GM23338 (cell line): ENCODE measurements around the gene SIRPD. TPM values are rescaled to one million over a fixed set of nuclear protein-coding genes. Genes with fewer than 3 reads are reported as not detected.

ENCODE experiments used
- ATAC-seq: fragments of 200-7000 bp; cut with Tn5 transposase; 3 replicates; pipeline ENCODE4 v1.9.1; 2020
- DNase-seq: peaks from one replicate; pipeline ENCODE4 v3.0.0-alpha.2; 2015; ENCODE audit warnings: low spot score
- H2AFZ ChIP-seq: fragments of 200-600 bp; sonication (generic); 2 replicates; pipeline ENCODE4 v1.8.0; 2016; ENCODE audit warnings: antibody characterized with exemption, mild to moderate bottlenecking, moderate library complexity
- H3F3A ChIP-seq: fragments of 200-600 bp; sonication (generic); replicated peaks from 2 replicates; pipeline ENCODE4 v1.8.0; 2017; ENCODE audit warnings: antibody characterized with exemption, mixed run types, low read depth
- H3K27ac ChIP-seq: fragments of 200-600 bp; sonication (generic); 2 replicates; pipeline ENCODE4 v1.6.1; 2016; ENCODE audit warnings: low read depth
- H3K27me3 ChIP-seq: fragments of 200-600 bp; sonication (generic); 2 replicates; pipeline ENCODE4 v1.8.0; 2016; ENCODE audit warnings: mild to moderate bottlenecking, mixed run types, moderate library complexity; ENCODE audit not compliant: insufficient read depth
- H3K36me3 ChIP-seq: fragments of 200-600 bp; sonication (generic); 2 replicates; pipeline ENCODE4 v1.8.0; 2016; ENCODE audit warnings: mild to moderate bottlenecking; ENCODE audit not compliant: insufficient read depth
- H3K4me1 ChIP-seq: fragments of 200-600 bp; sonication (generic); 2 replicates; pipeline ENCODE4 v1.8.0; 2016; ENCODE audit warnings: mild to moderate bottlenecking, moderate library complexity; ENCODE audit not compliant: insufficient read depth
- H3K4me2 ChIP-seq: fragments of 200-600 bp; sonication (generic); 2 replicates; pipeline ENCODE4 v1.7.1; 2017; ENCODE audit warnings: mixed run types
- H3K4me3 ChIP-seq: fragments of 200-600 bp; sonication (generic); 2 replicates; pipeline ENCODE4 v1.6.1; 2016; ENCODE audit warnings: mixed run types
- H3K79me2 ChIP-seq: fragments of 200-600 bp; sonication (generic); replicated peaks from 2 replicates; pipeline ENCODE4 v1.8.0; 2017; ENCODE audit warnings: mild to moderate bottlenecking; ENCODE audit not compliant: insufficient read depth
- H3K9me2 ChIP-seq: fragments of 200-600 bp; sonication (generic); 2 replicates; pipeline ENCODE4 v1.8.0; 2017; ENCODE audit not compliant: insufficient read depth
- H4K20me1 ChIP-seq: fragments of 200-600 bp; sonication (generic); replicated peaks from 2 replicates; pipeline ENCODE4 v1.8.0; 2017; ENCODE audit warnings: mild to moderate bottlenecking; ENCODE audit not compliant: insufficient read depth
- H3K27ac Mint-ChIP-seq: 2 replicates; pipeline ENCODE4 v1.8.0; 2020; ENCODE audit warnings: inconsistent platforms, mild to moderate bottlenecking, moderate library complexity, mixed read lengths
- H3K27me3 Mint-ChIP-seq: 3 replicates; pipeline ENCODE4 v1.8.0; 2022; ENCODE audit warnings: low read depth, mild to moderate bottlenecking, moderate library complexity, mixed read lengths, inconsistent platforms; ENCODE audit not compliant: insufficient read depth, poor library complexity
- H3K36me3 Mint-ChIP-seq: 3 replicates; pipeline ENCODE4 v1.8.0; 2021; ENCODE audit warnings: low read depth, mild to moderate bottlenecking, inconsistent platforms, moderate library complexity, mixed read lengths
- H3K4me1 Mint-ChIP-seq: 3 replicates; pipeline ENCODE4 v1.8.0; 2020; ENCODE audit warnings: mild to moderate bottlenecking, inconsistent platforms, mixed read lengths
- H3K4me3 Mint-ChIP-seq: 3 replicates; pipeline ENCODE4 v1.8.0; 2021; ENCODE audit warnings: moderate library complexity, mild to moderate bottlenecking, inconsistent platforms, mixed read lengths
- H3K9me3 Mint-ChIP-seq: 3 replicates; pipeline ENCODE4 v1.8.0; 2020; ENCODE audit warnings: moderate library complexity, mild to moderate bottlenecking, inconsistent platforms, mixed read lengths
- CREB1 ChIP-seq: fragments of 250-450 bp; sonication (Bioruptor Pico); IDR thresholded peaks from 2 replicates; pipeline ENCODE4 v1.5.0; 2020; ENCODE audit warnings: low read depth, mild to moderate bottlenecking, moderate library complexity
- EZH2 ChIP-seq: fragments of 200-600 bp; sonication (generic); IDR thresholded peaks from one replicate; pipeline ENCODE4 v1.8.0; 2017; ENCODE audit warnings: antibody characterized with exemption, mild to moderate bottlenecking, low read depth; ENCODE audit not compliant: unreplicated experiment
- EZH2phosphoT487 ChIP-seq: fragments of 200-600 bp; sonication (generic); IDR thresholded peaks from one replicate; pipeline ENCODE4 v1.8.1; 2018; ENCODE audit warnings: antibody characterized with exemption; ENCODE audit not compliant: unreplicated experiment
- JUNB ChIP-seq: IDR thresholded peaks from one replicate; pipeline ENCODE4 v1.6.1; 2016; ENCODE audit warnings: antibody characterized with exemption; ENCODE audit not compliant: unreplicated experiment
- POLR2AphosphoS5 ChIP-seq: IDR thresholded peaks from 2 replicates; pipeline ENCODE4 v1.6.1; 2016; ENCODE audit warnings: antibody characterized with exemption, low read depth
- STAT1 ChIP-seq: IDR thresholded peaks from one replicate; pipeline ENCODE4 v1.6.1; 2016; ENCODE audit warnings: antibody characterized with exemption; ENCODE audit not compliant: unreplicated experiment
- ZNF114 ChIP-seq: fragments of 250-450 bp; sonication (Bioruptor Pico); IDR thresholded peaks from 2 replicates; pipeline ENCODE4 v1.5.0; 2020; ENCODE audit warnings: mild to moderate bottlenecking, moderate library complexity
- ZNF331 ChIP-seq: fragments of 250-450 bp; sonication (Bioruptor Pico); IDR thresholded peaks from 2 replicates; pipeline ENCODE4 v1.5.0; 2020; ENCODE audit warnings: low read depth, mild to moderate bottlenecking, moderate library complexity
- polyA plus RNA-seq: library from polyadenylated mRNA; unstranded; fragments of >200 nt; fragmentation: Nextera tagmentation; extraction: Ambion mirVana; gene quantifications from 2 replicates; pipeline ENCODE4 v1.2.1, GENCODE V29; 2016
- total RNA-seq: library from RNA; depleted of rRNA; stranded (reverse); fragments of >200 nt; shearing (Covaris generic); gene quantifications from 2 replicates; pipeline ENCODE4 v1.2.3, GENCODE V29; 2014
- TF ChIP-seq, protein P1 (sequence below), 2 experiments: fragments of 200-600 bp in 1 of 2; sonication (generic) in 1 of 2; conservative IDR thresholded peaks; 2 replicates each; pipeline versions ENCODE4 v1.5.1 to v1.6.1; 2016 to 2017; ENCODE audit warnings: antibody characterized with exemption in 2 of 2, low read depth in 2 of 2, mild to moderate bottlenecking in 2 of 2, moderate library complexity in 1 of 2
- TF ChIP-seq, protein P2 (sequence below): fragments of 250-450 bp; sonication (Bioruptor Pico); IDR thresholded peaks from 2 replicates; pipeline ENCODE4 v1.5.0; 2020; ENCODE audit warnings: mild to moderate bottlenecking, moderate library complexity

The SIRPD gene
- total and polyA plus RNA-seq, 2 experiments from 2014 or later, result not detected

DNA sequence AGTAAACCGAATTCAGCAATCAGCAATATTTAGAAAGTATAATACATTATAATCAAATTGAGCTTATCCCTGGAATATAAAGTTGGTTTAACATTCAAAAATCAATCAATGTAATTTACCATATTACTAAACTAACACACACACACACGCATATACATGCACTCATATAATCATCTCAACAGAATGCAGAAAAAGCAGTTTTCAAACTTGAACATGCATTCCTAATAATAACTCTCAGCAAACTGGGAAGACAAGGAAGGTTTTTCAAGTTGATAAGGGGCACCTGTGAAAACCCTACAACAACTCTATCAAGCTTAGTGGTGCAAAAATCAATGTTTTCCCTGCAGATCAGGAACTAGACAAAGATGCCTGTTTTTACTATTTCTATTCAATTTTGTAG is 70.9 kb downstream of the SIRPD start (continued):
- TF ChIP-seq ZNF114, result no peak
- TF ChIP-seq ZNF331, result no peak
- no peak for TF ChIP-seq STAT1

DNA sequence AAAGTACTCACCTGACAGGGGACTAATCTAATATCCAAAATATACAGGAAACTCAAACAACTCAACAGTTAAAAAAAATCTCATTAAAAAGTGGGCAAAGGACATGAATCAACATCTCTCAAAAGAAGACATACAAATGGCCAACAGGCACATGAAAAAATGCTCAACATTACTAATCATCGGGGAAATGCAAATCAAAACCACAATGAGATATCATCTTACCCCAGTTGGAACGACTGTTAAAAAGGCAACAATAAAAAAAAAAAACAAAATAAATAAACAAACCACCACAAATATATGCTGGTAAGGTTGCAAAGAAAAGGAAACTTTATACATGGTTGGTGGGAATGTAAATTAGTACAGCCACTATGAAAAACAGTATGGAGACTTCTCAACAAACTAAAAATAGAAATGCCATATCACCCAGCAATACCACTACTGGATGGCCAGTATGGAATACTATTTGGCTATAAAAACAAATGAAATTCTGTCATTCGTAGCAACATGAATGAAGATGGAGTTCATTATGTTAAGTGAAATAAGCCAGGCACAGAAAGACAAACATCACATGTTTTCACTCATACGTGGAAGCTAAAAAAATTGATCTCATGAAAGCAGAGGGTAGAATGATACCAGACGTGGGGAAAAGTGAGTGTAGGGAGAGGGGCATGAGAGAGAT is 72.9 kb downstream of the SIRPD start:
- no peak overlapping the region for H2AFZ ChIP-seq
- Mint-ChIP-seq H3K9me3 (no peaks in the 10 kb centered on the region), H3K27ac (no peak overlapping the region), H3K27me3 (no peaks in the 10 kb centered on the region), H3K4me3 (no peak overlapping the region), H3K36me3 (no peaks in the 10 kb centered on the region), H3K4me1 (no peaks in the 10 kb centered on the region)
- no peaks in the 10 kb centered on the region for H3K36me3 ChIP-seq
- no peak overlapping the region for H3K4me2 ChIP-seq
- no peaks in the 10 kb centered on the region for H3K27me3 ChIP-seq
- DNase-seq (no peak), ATAC-seq (no peak)
- H3K4me1 ChIP-seq, result no peaks in the 10 kb centered on the region
- H3K27ac ChIP-seq, result no peak overlapping the region
- no peaks in the 10 kb centered on the region for H3K9me2 ChIP-seq
- H4K20me1 ChIP-seq, result no peaks in the 10 kb centered on the region
- no peaks in the 10 kb centered on the region for H3F3A ChIP-seq
- TF ChIP-seq POLR2AphosphoS5, result no peak
- no peak for TF ChIP-seq EZH2
- TF ChIP-seq, protein P1, sequence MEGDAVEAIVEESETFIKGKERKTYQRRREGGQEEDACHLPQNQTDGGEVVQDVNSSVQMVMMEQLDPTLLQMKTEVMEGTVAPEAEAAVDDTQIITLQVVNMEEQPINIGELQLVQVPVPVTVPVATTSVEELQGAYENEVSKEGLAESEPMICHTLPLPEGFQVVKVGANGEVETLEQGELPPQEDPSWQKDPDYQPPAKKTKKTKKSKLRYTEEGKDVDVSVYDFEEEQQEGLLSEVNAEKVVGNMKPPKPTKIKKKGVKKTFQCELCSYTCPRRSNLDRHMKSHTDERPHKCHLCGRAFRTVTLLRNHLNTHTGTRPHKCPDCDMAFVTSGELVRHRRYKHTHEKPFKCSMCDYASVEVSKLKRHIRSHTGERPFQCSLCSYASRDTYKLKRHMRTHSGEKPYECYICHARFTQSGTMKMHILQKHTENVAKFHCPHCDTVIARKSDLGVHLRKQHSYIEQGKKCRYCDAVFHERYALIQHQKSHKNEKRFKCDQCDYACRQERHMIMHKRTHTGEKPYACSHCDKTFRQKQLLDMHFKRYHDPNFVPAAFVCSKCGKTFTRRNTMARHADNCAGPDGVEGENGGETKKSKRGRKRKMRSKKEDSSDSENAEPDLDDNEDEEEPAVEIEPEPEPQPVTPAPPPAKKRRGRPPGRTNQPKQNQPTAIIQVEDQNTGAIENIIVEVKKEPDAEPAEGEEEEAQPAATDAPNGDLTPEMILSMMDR (conservative IDR thresholded peaks at IDR 0.05; ENCODE audit: low read depth in 2 of 2), result no peak
- TF ChIP-seq, protein P2, sequence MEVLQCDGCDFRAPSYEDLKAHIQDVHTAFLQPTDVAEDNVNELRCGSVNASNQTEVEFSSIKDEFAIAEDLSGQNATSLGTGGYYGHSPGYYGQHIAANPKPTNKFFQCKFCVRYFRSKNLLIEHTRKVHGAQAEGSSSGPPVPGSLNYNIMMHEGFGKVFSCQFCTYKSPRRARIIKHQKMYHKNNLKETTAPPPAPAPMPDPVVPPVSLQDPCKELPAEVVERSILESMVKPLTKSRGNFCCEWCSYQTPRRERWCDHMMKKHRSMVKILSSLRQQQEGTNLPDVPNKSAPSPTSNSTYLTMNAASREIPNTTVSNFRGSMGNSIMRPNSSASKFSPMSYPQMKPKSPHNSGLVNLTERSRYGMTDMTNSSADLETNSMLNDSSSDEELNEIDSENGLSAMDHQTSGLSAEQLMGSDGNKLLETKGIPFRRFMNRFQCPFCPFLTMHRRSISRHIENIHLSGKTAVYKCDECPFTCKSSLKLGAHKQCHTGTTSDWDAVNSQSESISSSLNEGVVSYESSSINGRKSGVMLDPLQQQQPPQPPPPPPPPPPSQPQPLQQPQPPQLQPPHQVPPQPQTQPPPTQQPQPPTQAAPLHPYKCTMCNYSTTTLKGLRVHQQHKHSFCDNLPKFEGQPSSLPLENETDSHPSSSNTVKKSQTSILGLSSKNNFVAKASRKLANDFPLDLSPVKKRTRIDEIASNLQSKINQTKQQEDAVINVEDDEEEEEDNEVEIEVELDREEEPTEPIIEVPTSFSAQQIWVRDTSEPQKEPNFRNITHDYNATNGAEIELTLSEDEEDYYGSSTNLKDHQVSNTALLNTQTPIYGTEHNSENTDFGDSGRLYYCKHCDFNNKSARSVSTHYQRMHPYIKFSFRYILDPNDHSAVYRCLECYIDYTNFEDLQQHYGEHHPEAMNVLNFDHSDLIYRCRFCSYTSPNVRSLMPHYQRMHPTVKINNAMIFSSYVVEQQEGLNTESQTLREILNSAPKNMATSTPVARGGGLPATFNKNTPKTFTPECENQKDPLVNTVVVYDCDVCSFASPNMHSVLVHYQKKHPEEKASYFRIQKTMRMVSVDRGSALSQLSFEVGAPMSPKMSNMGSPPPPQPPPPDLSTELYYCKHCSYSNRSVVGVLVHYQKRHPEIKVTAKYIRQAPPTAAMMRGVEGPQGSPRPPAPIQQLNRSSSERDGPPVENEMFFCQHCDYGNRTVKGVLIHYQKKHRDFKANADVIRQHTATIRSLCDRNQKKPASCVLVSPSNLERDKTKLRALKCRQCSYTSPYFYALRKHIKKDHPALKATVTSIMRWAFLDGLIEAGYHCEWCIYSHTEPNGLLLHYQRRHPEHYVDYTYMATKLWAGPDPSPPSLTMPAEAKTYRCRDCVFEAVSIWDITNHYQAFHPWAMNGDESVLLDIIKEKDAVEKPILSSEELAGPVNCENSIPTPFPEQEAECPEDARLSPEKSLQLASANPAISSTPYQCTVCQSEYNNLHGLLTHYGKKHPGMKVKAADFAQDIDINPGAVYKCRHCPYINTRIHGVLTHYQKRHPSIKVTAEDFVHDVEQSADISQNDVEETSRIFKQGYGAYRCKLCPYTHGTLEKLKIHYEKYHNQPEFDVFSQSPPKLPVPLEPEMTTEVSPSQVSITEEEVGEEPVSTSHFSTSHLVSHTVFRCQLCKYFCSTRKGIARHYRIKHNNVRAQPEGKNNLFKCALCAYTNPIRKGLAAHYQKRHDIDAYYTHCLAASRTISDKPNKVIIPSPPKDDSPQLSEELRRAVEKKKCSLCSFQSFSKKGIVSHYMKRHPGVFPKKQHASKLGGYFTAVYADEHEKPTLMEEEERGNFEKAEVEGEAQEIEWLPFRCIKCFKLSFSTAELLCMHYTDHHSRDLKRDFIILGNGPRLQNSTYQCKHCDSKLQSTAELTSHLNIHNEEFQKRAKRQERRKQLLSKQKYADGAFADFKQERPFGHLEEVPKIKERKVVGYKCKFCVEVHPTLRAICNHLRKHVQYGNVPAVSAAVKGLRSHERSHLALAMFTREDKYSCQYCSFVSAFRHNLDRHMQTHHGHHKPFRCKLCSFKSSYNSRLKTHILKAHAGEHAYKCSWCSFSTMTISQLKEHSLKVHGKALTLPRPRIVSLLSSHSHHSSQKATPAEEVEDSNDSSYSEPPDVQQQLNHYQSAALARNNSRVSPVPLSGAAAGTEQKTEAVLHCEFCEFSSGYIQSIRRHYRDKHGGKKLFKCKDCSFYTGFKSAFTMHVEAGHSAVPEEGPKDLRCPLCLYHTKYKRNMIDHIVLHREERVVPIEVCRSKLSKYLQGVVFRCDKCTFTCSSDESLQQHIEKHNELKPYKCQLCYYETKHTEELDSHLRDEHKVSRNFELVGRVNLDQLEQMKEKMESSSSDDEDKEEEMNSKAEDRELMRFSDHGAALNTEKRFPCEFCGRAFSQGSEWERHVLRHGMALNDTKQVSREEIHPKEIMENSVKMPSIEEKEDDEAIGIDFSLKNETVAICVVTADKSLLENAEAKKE (CRISPR knock-in tag), result no peak
- no peak for TF ChIP-seq CREB1 (CRISPR knock-in tag)
- TF ChIP-seq JUNB, result no peak
- TF ChIP-seq STAT1, result no peak
- TF ChIP-seq EZH2phosphoT487, result no peak
- no peaks in the 10 kb centered on the region for H3K79me2 ChIP-seq
- H3K4me3 ChIP-seq, result no peak overlapping the region
